Measurements from ENCODE around the gene TRAPPC11.

- TF ChIP-seq CTCF (IDR thresholded peaks at IDR 0.05) (no peak), POLR2A (IDR thresholded peaks at IDR 0.05) (no peak)
Measured at GRCh38 chr4:183691006-183691405, 31.9 kb downstream of the TRAPPC11 start.
